GM23338 (cell line): ENCODE results near the gene ZMYM4. TPM values are rescaled to one million over a fixed set of nuclear protein-coding genes. Genes with fewer than 3 reads are reported as not detected.

Experiments used
- ATAC-seq: fragments of 200-7000 bp; cut with Tn5 transposase; 3 replicates; pipeline ENCODE4 v1.9.1; 2020
- DNase-seq: peaks from one replicate; pipeline ENCODE4 v3.0.0-alpha.2; 2015; ENCODE audit warnings: low spot score
- H2AFZ ChIP-seq: fragments of 200-600 bp; sonication (generic); 2 replicates; pipeline ENCODE4 v1.8.0; 2016; ENCODE audit warnings: antibody characterized with exemption, mild to moderate bottlenecking, moderate library complexity
- H3F3A ChIP-seq: fragments of 200-600 bp; sonication (generic); replicated peaks from 2 replicates; pipeline ENCODE4 v1.8.0; 2017; ENCODE audit warnings: antibody characterized with exemption, mixed run types, low read depth
- H3K27ac ChIP-seq: fragments of 200-600 bp; sonication (generic); 2 replicates; pipeline ENCODE4 v1.6.1; 2016; ENCODE audit warnings: low read depth
- H3K27me3 ChIP-seq: fragments of 200-600 bp; sonication (generic); 2 replicates; pipeline ENCODE4 v1.8.0; 2016; ENCODE audit warnings: mild to moderate bottlenecking, mixed run types, moderate library complexity; ENCODE audit not compliant: insufficient read depth
- H3K36me3 ChIP-seq: fragments of 200-600 bp; sonication (generic); 2 replicates; pipeline ENCODE4 v1.8.0; 2016; ENCODE audit warnings: mild to moderate bottlenecking; ENCODE audit not compliant: insufficient read depth
- H3K4me1 ChIP-seq: fragments of 200-600 bp; sonication (generic); 2 replicates; pipeline ENCODE4 v1.8.0; 2016; ENCODE audit warnings: mild to moderate bottlenecking, moderate library complexity; ENCODE audit not compliant: insufficient read depth
- H3K4me2 ChIP-seq: fragments of 200-600 bp; sonication (generic); 2 replicates; pipeline ENCODE4 v1.7.1; 2017; ENCODE audit warnings: mixed run types
- H3K4me3 ChIP-seq: fragments of 200-600 bp; sonication (generic); 2 replicates; pipeline ENCODE4 v1.6.1; 2016; ENCODE audit warnings: mixed run types
- H3K79me2 ChIP-seq: fragments of 200-600 bp; sonication (generic); replicated peaks from 2 replicates; pipeline ENCODE4 v1.8.0; 2017; ENCODE audit warnings: mild to moderate bottlenecking; ENCODE audit not compliant: insufficient read depth
- H3K9me2 ChIP-seq: fragments of 200-600 bp; sonication (generic); 2 replicates; pipeline ENCODE4 v1.8.0; 2017; ENCODE audit not compliant: insufficient read depth
- H4K20me1 ChIP-seq: fragments of 200-600 bp; sonication (generic); replicated peaks from 2 replicates; pipeline ENCODE4 v1.8.0; 2017; ENCODE audit warnings: mild to moderate bottlenecking; ENCODE audit not compliant: insufficient read depth
- H3K27ac Mint-ChIP-seq: 2 replicates; pipeline ENCODE4 v1.8.0; 2020; ENCODE audit warnings: inconsistent platforms, mild to moderate bottlenecking, moderate library complexity, mixed read lengths
- H3K27me3 Mint-ChIP-seq: 3 replicates; pipeline ENCODE4 v1.8.0; 2022; ENCODE audit warnings: low read depth, mild to moderate bottlenecking, moderate library complexity, mixed read lengths, inconsistent platforms; ENCODE audit not compliant: insufficient read depth, poor library complexity
- H3K36me3 Mint-ChIP-seq: 3 replicates; pipeline ENCODE4 v1.8.0; 2021; ENCODE audit warnings: low read depth, mild to moderate bottlenecking, inconsistent platforms, moderate library complexity, mixed read lengths
- H3K4me1 Mint-ChIP-seq: 3 replicates; pipeline ENCODE4 v1.8.0; 2020; ENCODE audit warnings: mild to moderate bottlenecking, inconsistent platforms, mixed read lengths
- H3K4me3 Mint-ChIP-seq: 3 replicates; pipeline ENCODE4 v1.8.0; 2021; ENCODE audit warnings: moderate library complexity, mild to moderate bottlenecking, inconsistent platforms, mixed read lengths
- H3K9me3 Mint-ChIP-seq: 3 replicates; pipeline ENCODE4 v1.8.0; 2020; ENCODE audit warnings: moderate library complexity, mild to moderate bottlenecking, inconsistent platforms, mixed read lengths
- CREB1 ChIP-seq: fragments of 250-450 bp; sonication (Bioruptor Pico); IDR thresholded peaks from 2 replicates; pipeline ENCODE4 v1.5.0; 2020; ENCODE audit warnings: low read depth, mild to moderate bottlenecking, moderate library complexity
- CTCF ChIP-seq, 2 experiments: fragments of 200-600 bp in 1 of 2; sonication (generic) in 1 of 2; conservative IDR thresholded peaks; 2 replicates each; pipeline versions ENCODE4 v1.5.1 to v1.6.1; 2016 to 2017; ENCODE audit warnings: antibody characterized with exemption in 2 of 2, low read depth in 2 of 2, mild to moderate bottlenecking in 2 of 2, moderate library complexity in 1 of 2
- ETS1 ChIP-seq: IDR thresholded peaks from 2 replicates; pipeline ENCODE4 v1.6.1; 2016; ENCODE audit warnings: antibody characterized with exemption
- EZH2 ChIP-seq: fragments of 200-600 bp; sonication (generic); IDR thresholded peaks from one replicate; pipeline ENCODE4 v1.8.0; 2017; ENCODE audit warnings: antibody characterized with exemption, mild to moderate bottlenecking, low read depth; ENCODE audit not compliant: unreplicated experiment
- EZH2phosphoT487 ChIP-seq: fragments of 200-600 bp; sonication (generic); IDR thresholded peaks from one replicate; pipeline ENCODE4 v1.8.1; 2018; ENCODE audit warnings: antibody characterized with exemption; ENCODE audit not compliant: unreplicated experiment
- JUNB ChIP-seq: IDR thresholded peaks from one replicate; pipeline ENCODE4 v1.6.1; 2016; ENCODE audit warnings: antibody characterized with exemption; ENCODE audit not compliant: unreplicated experiment
- NANOG ChIP-seq: IDR thresholded peaks from 2 replicates; pipeline ENCODE4 v1.6.1; 2016; ENCODE audit warnings: antibody characterized with exemption, borderline replicate concordance
- POLR2AphosphoS5 ChIP-seq: IDR thresholded peaks from 2 replicates; pipeline ENCODE4 v1.6.1; 2016; ENCODE audit warnings: antibody characterized with exemption, low read depth
- REST ChIP-seq: IDR thresholded peaks from one replicate; pipeline ENCODE4 v1.6.1; 2018; ENCODE audit warnings: antibody characterized with exemption; ENCODE audit not compliant: unreplicated experiment
- STAT1 ChIP-seq: IDR thresholded peaks from one replicate; pipeline ENCODE4 v1.6.1; 2016; ENCODE audit warnings: antibody characterized with exemption; ENCODE audit not compliant: unreplicated experiment
- ZNF114 ChIP-seq: fragments of 250-450 bp; sonication (Bioruptor Pico); IDR thresholded peaks from 2 replicates; pipeline ENCODE4 v1.5.0; 2020; ENCODE audit warnings: mild to moderate bottlenecking, moderate library complexity
- ZNF331 ChIP-seq: fragments of 250-450 bp; sonication (Bioruptor Pico); IDR thresholded peaks from 2 replicates; pipeline ENCODE4 v1.5.0; 2020; ENCODE audit warnings: low read depth, mild to moderate bottlenecking, moderate library complexity
- ZNF462 ChIP-seq: fragments of 250-450 bp; sonication (Bioruptor Pico); IDR thresholded peaks from 2 replicates; pipeline ENCODE4 v1.5.0; 2020; ENCODE audit warnings: mild to moderate bottlenecking, moderate library complexity
- polyA plus RNA-seq: library from polyadenylated mRNA; unstranded; fragments of >200 nt; fragmentation: Nextera tagmentation; extraction: Ambion mirVana; gene quantifications from 2 replicates; pipeline ENCODE4 v1.2.1, GENCODE V29; 2016
- total RNA-seq: library from RNA; depleted of rRNA; stranded (reverse); fragments of >200 nt; shearing (Covaris generic); gene quantifications from 2 replicates; pipeline ENCODE4 v1.2.3, GENCODE V29; 2014

The ZMYM4 gene
- total and polyA plus RNA-seq, 2 experiments from 2014 or later = 65.4 to 68.5 TPM

GRCh38 chr1:35297886-35298285 is 29.4 kb downstream of the ZMYM4 start:
- no peak for DNase-seq
- H3F3A ChIP-seq = 0 out of 2 replicates have a peak, but pooled peaks cover 4% of the 10 kb centered on the region
- Mint-ChIP-seq H3K27me3 (peaks cover under 1% of the 10 kb centered on the region), H3K27ac (no peak overlapping the region), H3K36me3 (peaks cover 18% of the 10 kb centered on the region; the same call in 1 of the 3 replicates), H3K4me1 (peaks cover 6% of the 10 kb centered on the region; the same call in 1 of the 3 replicates), H3K9me3 (no peaks in the 10 kb centered on the region), H3K4me3 (no peak overlapping the region)
- no peak for ATAC-seq
- H3K4me2 ChIP-seq = no peak overlapping the region
- H3K36me3 ChIP-seq = 0 out of 2 replicates have a peak, but pooled peaks cover 6% of the 10 kb centered on the region
- no peak overlapping the region for H2AFZ ChIP-seq
- peaks cover 50% of the 10 kb centered on the region for H4K20me1 ChIP-seq
- no peak overlapping the region for H3K4me3 ChIP-seq
- no peaks in the 10 kb centered on the region for H3K27me3 ChIP-seq
- no peaks in the 10 kb centered on the region for H3K4me1 ChIP-seq
- H3K79me2 ChIP-seq = peaks cover 90% of the 10 kb centered on the region
- peak overlapping the region; percentile 30; the same call in 1 of the 2 replicates for H3K27ac ChIP-seq
- TF ChIP-seq CREB1 (CRISPR knock-in tag) (no peak), EZH2 (no peak), EZH2phosphoT487 (no peak), JUNB (no peak), STAT1 (no peak), POLR2AphosphoS5 (no peak), ZNF462 (no peak), NANOG (no peak), ETS1 (no peak), REST (no peak), ZNF331 (no peak), CTCF (conservative IDR thresholded peaks at IDR 0.05; ENCODE audit: low read depth in 2 of 2) (no peak), ZNF114 (no peak)
- H3K9me2 ChIP-seq = no peaks in the 10 kb centered on the region
